A549 (cell line): ENCODE data around the gene SIVA1.

ENCODE experiments used
- CTCF ChIP-seq: fragments of >200 bp; sonication (Bioruptor Twin); formaldehyde crosslinking; IDR thresholded peaks from 3 replicates; pipeline ENCODE4 v1.5.1; 2016
- EHF ChIP-seq: fragments of 250-450 bp; sonication (Bioruptor Pico); IDR thresholded peaks from 2 replicates; pipeline ENCODE4 v1.5.0; 2020; ENCODE audit warnings: mild to moderate bottlenecking
- HMGXB4 ChIP-seq: fragments of 250-450 bp; sonication (Bioruptor Pico); IDR thresholded peaks from 2 replicates; pipeline ENCODE4 v1.5.0; 2021; ENCODE audit warnings: mild to moderate bottlenecking, moderate library complexity, borderline replicate concordance
- PBX3 ChIP-seq: IDR thresholded peaks from 2 replicates; pipeline ENCODE4 v1.6.1; 2012
- SREBF2 ChIP-seq: fragments of 450-650 bp; IDR thresholded peaks from 2 replicates; pipeline ENCODE4 v1.6.1; 2014; ENCODE audit warnings: mild to moderate bottlenecking, moderate library complexity

- TF ChIP-seq CTCF (no peak), PBX3 (no peak), HMGXB4 (no peak), SREBF2 (no peak), EHF (CRISPR knock-in tag) (no peak)
Observed at GRCh38 chr14:104803280-104803911, 50.4 kb downstream of the SIVA1 start.
